Measurements from ENCODE around the gene IQGAP2.

Gene IQGAP2

DNA sequence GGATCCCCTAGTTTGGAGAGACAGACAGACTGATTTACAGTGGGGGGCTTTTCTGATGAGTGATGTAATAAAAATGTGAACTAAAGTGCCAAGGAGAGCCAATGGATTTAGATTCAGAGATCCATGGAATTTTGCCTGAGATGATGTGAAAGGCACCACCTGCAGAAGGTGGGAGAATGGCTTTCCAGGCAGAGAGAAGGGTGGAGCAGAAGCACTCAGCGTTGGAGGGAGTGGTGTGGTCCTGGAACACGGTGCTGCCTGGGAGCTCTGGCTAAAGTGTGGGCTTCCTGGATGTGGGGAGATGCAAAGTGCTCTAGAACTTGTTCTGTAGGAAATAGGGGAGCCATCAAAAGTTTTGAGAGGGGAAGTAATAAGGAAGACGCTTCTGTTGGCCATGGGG lies 57.0 kb downstream of the IQGAP2 start:
- Histone ChIP-seq H3K27me3 (ENCODE audit: low read length) (no peaks in the 10 kb centered on the region), H3F3A (ENCODE audit: insufficient read depth) (no peaks in the 10 kb centered on the region), H3K36me3 (ENCODE audit: low read length) (no peaks in the 10 kb centered on the region), H3K9ac (ENCODE audit: low read length) (no peak overlapping the region), H4K20me1 (ENCODE audit: low read depth, low read length) (no peaks in the 10 kb centered on the region), H3K79me2 (ENCODE audit: insufficient read depth, low read length) (no peaks in the 10 kb centered on the region), H3K4me2 (ENCODE audit: low read depth, low read length, poor library complexity, severe bottlenecking) (no peak overlapping the region), H3K9me2 (replicated peaks; ENCODE audit: insufficient read depth, low read length) (no peaks in the 10 kb centered on the region), H3K9me3 (ENCODE audit: insufficient read depth, low read length) (no peaks in the 10 kb centered on the region), H2AFZ (ENCODE audit: low read depth, low read length, severe bottlenecking) (no peak overlapping the region), H3K27ac (ENCODE audit: low read depth, low read length) (no peak overlapping the region), H3K4me3 (ENCODE audit: insufficient read depth, low read length, poor library complexity, severe bottlenecking) (no peak overlapping the region)
- no peak for TF ChIP-seq EZH2phosphoT487 (conservative IDR thresholded peaks at IDR 0.05; ENCODE audit: low read length)
- TF ChIP-seq, protein P1, sequence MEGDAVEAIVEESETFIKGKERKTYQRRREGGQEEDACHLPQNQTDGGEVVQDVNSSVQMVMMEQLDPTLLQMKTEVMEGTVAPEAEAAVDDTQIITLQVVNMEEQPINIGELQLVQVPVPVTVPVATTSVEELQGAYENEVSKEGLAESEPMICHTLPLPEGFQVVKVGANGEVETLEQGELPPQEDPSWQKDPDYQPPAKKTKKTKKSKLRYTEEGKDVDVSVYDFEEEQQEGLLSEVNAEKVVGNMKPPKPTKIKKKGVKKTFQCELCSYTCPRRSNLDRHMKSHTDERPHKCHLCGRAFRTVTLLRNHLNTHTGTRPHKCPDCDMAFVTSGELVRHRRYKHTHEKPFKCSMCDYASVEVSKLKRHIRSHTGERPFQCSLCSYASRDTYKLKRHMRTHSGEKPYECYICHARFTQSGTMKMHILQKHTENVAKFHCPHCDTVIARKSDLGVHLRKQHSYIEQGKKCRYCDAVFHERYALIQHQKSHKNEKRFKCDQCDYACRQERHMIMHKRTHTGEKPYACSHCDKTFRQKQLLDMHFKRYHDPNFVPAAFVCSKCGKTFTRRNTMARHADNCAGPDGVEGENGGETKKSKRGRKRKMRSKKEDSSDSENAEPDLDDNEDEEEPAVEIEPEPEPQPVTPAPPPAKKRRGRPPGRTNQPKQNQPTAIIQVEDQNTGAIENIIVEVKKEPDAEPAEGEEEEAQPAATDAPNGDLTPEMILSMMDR (IDR thresholded peaks at IDR 0.05; ENCODE audit: insufficient read depth, low read length, poor library complexity, severe bottlenecking) = no peak

GRCh38 chr5:76462097-76462667 lies 59.1 kb downstream of the IQGAP2 start:
- Histone ChIP-seq H3K36me3 (ENCODE audit: low read length) (no peaks in the 10 kb centered on the region), H4K20me1 (ENCODE audit: low read depth, low read length) (no peaks in the 10 kb centered on the region), H2AFZ (ENCODE audit: low read depth, low read length, severe bottlenecking) (no peak overlapping the region), H3K9me2 (replicated peaks; ENCODE audit: insufficient read depth, low read length) (no peaks in the 10 kb centered on the region), H3K9me3 (ENCODE audit: insufficient read depth, low read length) (no peaks in the 10 kb centered on the region), H3K4me2 (ENCODE audit: low read depth, low read length, poor library complexity, severe bottlenecking) (no peak overlapping the region), H3F3A (ENCODE audit: insufficient read depth) (no peaks in the 10 kb centered on the region), H3K9ac (ENCODE audit: low read length) (no peak overlapping the region), H3K27me3 (ENCODE audit: low read length) (no peaks in the 10 kb centered on the region), H3K27ac (ENCODE audit: low read depth, low read length) (no peak overlapping the region), H3K79me2 (ENCODE audit: insufficient read depth, low read length) (no peaks in the 10 kb centered on the region), H3K4me3 (ENCODE audit: insufficient read depth, low read length, poor library complexity, severe bottlenecking) (no peak overlapping the region)
- TF ChIP-seq, protein P1 (IDR thresholded peaks at IDR 0.05; ENCODE audit: insufficient read depth, low read length, poor library complexity, severe bottlenecking) = no peak
- TF ChIP-seq EZH2phosphoT487 (conservative IDR thresholded peaks at IDR 0.05; ENCODE audit: low read length) = no peak

DNA sequence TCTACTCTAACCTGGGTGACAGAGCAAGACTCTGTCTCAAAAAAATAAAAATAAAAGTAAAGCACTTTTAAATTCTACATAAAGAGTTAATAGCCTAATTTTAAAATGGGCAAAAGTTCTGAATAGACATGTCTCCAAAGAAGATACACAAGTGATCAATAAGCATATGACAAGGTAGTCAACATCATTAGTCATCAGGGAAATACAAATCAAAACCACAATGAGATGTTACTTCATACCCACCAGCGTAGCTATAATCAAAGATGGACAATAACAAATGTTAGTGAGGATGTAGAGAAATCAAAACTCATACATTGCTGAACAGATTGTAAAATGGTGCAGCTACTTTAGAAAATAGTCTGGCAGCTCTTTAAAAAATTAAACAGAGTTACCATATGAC lies 64.1 kb downstream of the IQGAP2 start:
- no peak for TF ChIP-seq EZH2phosphoT487 (conservative IDR thresholded peaks at IDR 0.05; ENCODE audit: low read length)
- TF ChIP-seq, protein P1 (IDR thresholded peaks at IDR 0.05; ENCODE audit: insufficient read depth, low read length, poor library complexity, severe bottlenecking) = no peak
- H2AFZ ChIP-seq (ENCODE audit: low read depth, low read length, severe bottlenecking) = no peak overlapping the region
- no peaks in the 10 kb centered on the region for H3F3A ChIP-seq (ENCODE audit: insufficient read depth)
- H3K4me2 ChIP-seq (ENCODE audit: low read depth, low read length, poor library complexity, severe bottlenecking) = no peak overlapping the region
- no peak overlapping the region for H3K27ac ChIP-seq (ENCODE audit: low read depth, low read length)
- H3K4me3 ChIP-seq (ENCODE audit: insufficient read depth, low read length, poor library complexity, severe bottlenecking) = no peak overlapping the region
- no peaks in the 10 kb centered on the region for H4K20me1 ChIP-seq (ENCODE audit: low read depth, low read length)
- H3K9me3 ChIP-seq (ENCODE audit: insufficient read depth, low read length) = no peaks in the 10 kb centered on the region
- H3K9me2 ChIP-seq (replicated peaks; ENCODE audit: insufficient read depth, low read length) = no peaks in the 10 kb centered on the region
- H3K79me2 ChIP-seq (ENCODE audit: insufficient read depth, low read length) = no peaks in the 10 kb centered on the region
- H3K36me3 ChIP-seq (ENCODE audit: low read length) = no peaks in the 10 kb centered on the region
- no peaks in the 10 kb centered on the region for H3K27me3 ChIP-seq (ENCODE audit: low read length)
- H3K9ac ChIP-seq (ENCODE audit: low read length) = no peak overlapping the region

All from SU-DHL-6 (cell line).